HepG2 (cell line): ENCODE data around the gene KPNA3. TPM values are rescaled to one million over a fixed set of nuclear protein-coding genes. Genes with fewer than 3 reads are reported as not detected.

Experiments
- ATAC-seq: fragments of 200-7000 bp; cut with Tn5 transposase; 3 replicates; pipeline ENCODE4 v1.9.1; 2020; ENCODE audit warnings: mild to moderate bottlenecking, moderate library complexity
- BruUV-seq: library from RNA; stranded (reverse); fragments of 400-500 nt; replicated peaks from 2 replicates; lab custom pipeline; 2021; lab: Mats Ljungman, UMichigan
- CTCF ChIA-PET: fragments of 300-600 bp; formaldehyde crosslinking; extraction: SDS; loops from one replicate; lab custom pipeline; 2021; ENCODE audit warnings: low total read pairs, inconsistent platforms, low intra/inter-chr PET ratio; lab: Yijun Ruan, JAX
- POLR2A ChIA-PET: fragments of 350-600 bp; sonication (Branson Sonifier 250); formaldehyde crosslinking; loops from one replicate; lab custom pipeline; 2020; ENCODE audit warnings: antibody characterized with exemption, inconsistent platforms; lab: Yijun Ruan, JAX
- DNase-seq: peaks from one replicate; pipeline ENCODE4 v3.0.0-alpha.2; 2015; ENCODE audit warnings: low spot score
- FAIRE-seq: peaks from 3 replicates; lab custom pipeline; 2011; peaks lifted over from hg19 to GRCh38; lab: Jason Lieb, UNC
- H2AFZ ChIP-seq: one replicate; pipeline ENCODE4 v1.6.1; 2011; ENCODE audit warnings: low read length, inconsistent platforms
- H3K27ac ChIP-seq: fragments of 300-600 bp; 3 replicates; pipeline ENCODE4 v1.8.0; 2011; ENCODE audit warnings: mixed run types, mild to moderate bottlenecking, mixed read lengths, low read length, inconsistent platforms; ENCODE audit not compliant: insufficient read depth; ENCODE audit errors: extremely low read length
- H3K27me3 ChIP-seq, 2 experiments: fragments of 200-600 bp in 1 of 2; 2 replicates in 1 of 2; 3 replicates in 1 of 2; pipeline versions ENCODE4 v1.6.0 to v1.8.0; 2011; ENCODE audit warnings: low read length in 2 of 2, mild to moderate bottlenecking in 2 of 2, moderate library complexity in 2 of 2, inconsistent platforms in 1 of 2; ENCODE audit not compliant: insufficient read depth in 2 of 2, control insufficient read depth in 1 of 2
- H3K36me3 ChIP-seq, 2 experiments: fragments of 200-600 bp in 1 of 2; replicated peaks in 1 of 2; 2 replicates in 1 of 2; 3 replicates in 1 of 2; pipeline versions ENCODE4 v1.5.1 to v1.8.0; 2011; ENCODE audit warnings: low read length in 2 of 2, inconsistent platforms in 1 of 2; ENCODE audit not compliant: insufficient read depth in 2 of 2, control insufficient read depth in 1 of 2
- H3K4me1 ChIP-seq: 2 replicates; pipeline ENCODE4 v1.5.1; 2012; ENCODE audit warnings: low read length, inconsistent platforms; ENCODE audit not compliant: insufficient read depth
- H3K4me2 ChIP-seq: 2 replicates; pipeline ENCODE4 v1.6.0; 2011; ENCODE audit warnings: low read depth, low read length, inconsistent platforms
- H3K4me3 ChIP-seq, 3 experiments: fragments of 200-600 bp in 1 of 3; sonication (generic), shearing (Covaris generic) in 1 of 3; replicated peaks in 1 of 3; 2 replicates each; pipeline ENCODE4 v1.5.1; 2011 to 2016; ENCODE audit warnings: low read length in 3 of 3, inconsistent platforms in 2 of 3, low read depth in 2 of 3, mild to moderate bottlenecking in 2 of 3, control low read depth in 1 of 3, mixed read lengths in 1 of 3; ENCODE audit not compliant: insufficient read depth in 1 of 3
- H3K79me2 ChIP-seq: one replicate; pipeline ENCODE4 v1.6.1; 2011; ENCODE audit warnings: low read length, inconsistent platforms; ENCODE audit not compliant: insufficient read depth
- H3K9ac ChIP-seq: 2 replicates; pipeline ENCODE4 v1.6.0; 2011; ENCODE audit warnings: mild to moderate bottlenecking, low read depth, low read length, inconsistent platforms; ENCODE audit not compliant: insufficient read depth
- H3K9me3 ChIP-seq: 2 replicates; pipeline ENCODE4 v1.5.1; 2012; ENCODE audit warnings: mild to moderate bottlenecking, low read length
- H4K20me1 ChIP-seq: 2 replicates; pipeline ENCODE4 v1.6.0; 2011; ENCODE audit warnings: inconsistent platforms, mild to moderate bottlenecking, low read length, moderate library complexity; ENCODE audit not compliant: insufficient read depth
- ARID2 ChIP-seq: sonication (generic); formaldehyde crosslinking; IDR thresholded peaks from 2 replicates; pipeline ENCODE4 v1.8.1; 2022; ENCODE audit warnings: mild to moderate bottlenecking, missing genetic modification reagents, borderline replicate concordance
- GATAD1 ChIP-seq: IDR thresholded peaks from 2 replicates; pipeline ENCODE4 v1.6.1; 2016; ENCODE audit warnings: missing genetic modification reagents, missing compliant biosample characterization
- HOXA3 ChIP-seq: sonication (generic); formaldehyde crosslinking; IDR thresholded peaks from 2 replicates; pipeline ENCODE4 v1.5.0; 2020; ENCODE audit warnings: missing genetic modification reagents
- PRPF4 ChIP-seq: fragments of 200-400 bp; formaldehyde crosslinking; IDR thresholded peaks from 2 replicates; pipeline ENCODE4 v1.6.1; 2016; ENCODE audit warnings: low read length, low read depth; ENCODE audit not compliant: poor library complexity, severe bottlenecking
- RBM39 ChIP-seq: fragments of 200-400 bp; formaldehyde crosslinking; IDR thresholded peaks from one replicate; pipeline ENCODE4 v1.6.1; 2018; ENCODE audit warnings: antibody characterized with exemption, mild to moderate bottlenecking, low read depth, low read length; ENCODE audit not compliant: poor library complexity, severe bottlenecking
- RFX3 ChIP-seq: IDR thresholded peaks from 2 replicates; pipeline ENCODE4 v1.6.1; 2016; ENCODE audit warnings: missing biosample characterization, missing genetic modification reagents
- SKI ChIP-seq: fragments of 450-650 bp; IDR thresholded peaks from one replicate; pipeline ENCODE4 v1.6.1; 2018; ENCODE audit warnings: mild to moderate bottlenecking; ENCODE audit not compliant: partially characterized antibody
- ZFX ChIP-seq: sonication (generic); formaldehyde crosslinking; IDR thresholded peaks from 2 replicates; pipeline ENCODE4 v1.4.0; 2020; ENCODE audit warnings: mild to moderate bottlenecking, low read depth, missing genetic modification reagents, moderate library complexity
- ZNF335 ChIP-seq: sonication (generic); formaldehyde crosslinking; IDR thresholded peaks from 2 replicates; pipeline ENCODE4 v1.4.0; 2020; ENCODE audit warnings: missing genetic modification reagents
- WGBS: methylation state at CpG from one replicate; pipeline ENCODE4 v1.1.6; 2017; ENCODE audit warnings: low lambda C conversion rate; 5-methylcytosine and 5-hydroxymethylcytosine counted together
- in situ Hi-C: cut with HindIII; loops from 2 replicates; pipeline ENCODE4 v1.10.0; 2017; ENCODE audit warnings: low pct_unique_long_range_greater_than_20kb; ENCODE audit not compliant: extremely low pct_ligation_motif_present
- intact Hi-C: fragments of 100-400 bp; cut with micrococcal nuclease; formaldehyde crosslinking; loops from one replicate; pipeline ENCODE4 v1.10.0; 2022; ENCODE audit not compliant: unreplicated experiment
- polyA plus RNA-seq, 8 experiments: library from polyadenylated mRNA; depleted of rRNA in 3 of 8; stranded (reverse) in 7 of 8; unstranded in 1 of 8; fragments of >200 nt; fragmentation: Illumina TruSeq in 4 of 8; extraction: Trizol in 4 of 8; gene quantifications; 2 replicates each; pipeline versions ENCODE4 v1.2.1 to v1.2.3, GENCODE V29; 2011 to 2016; ENCODE audit warnings: low read depth in 4 of 8, missing spikeins in 1 of 8, mixed read lengths in 1 of 8; ENCODE audit not compliant: insufficient read depth in 1 of 8
- total RNA-seq, 5 experiments: library from RNA; depleted of rRNA; stranded (reverse); fragments of >200 nt; fragmentation: Illumina TruSeq; extraction: Trizol; gene quantifications; 2 replicates each; pipeline ENCODE4 v1.2.3, GENCODE V29; 2016; ENCODE audit warnings: low read depth in 1 of 5
- TF ChIP-seq, protein P1 (sequence below): sonication (generic); formaldehyde crosslinking; IDR thresholded peaks from 2 replicates; pipeline ENCODE4 v1.5.0; 2020; ENCODE audit warnings: mild to moderate bottlenecking, missing genetic modification reagents, borderline replicate concordance
- TF ChIP-seq, protein P2 (sequence below): sonication (generic); formaldehyde crosslinking; IDR thresholded peaks from 2 replicates; pipeline ENCODE4 v1.9.0; 2022; ENCODE audit warnings: missing genetic modification reagents, mild to moderate bottlenecking, borderline replicate concordance
- TF ChIP-seq, protein P3 (sequence below): sonication (generic); formaldehyde crosslinking; IDR thresholded peaks from 2 replicates; pipeline ENCODE4 v1.9.0; 2021; ENCODE audit warnings: missing genetic modification reagents, borderline replicate concordance
- TF ChIP-seq, protein P4 (sequence below): sonication (generic); formaldehyde crosslinking; conservative IDR thresholded peaks from 2 replicates; pipeline ENCODE4 v1.8.1; 2023; ENCODE audit warnings: missing genetic modification reagents

KPNA3 gene
- total and polyA plus RNA-seq, 2 of the 13 experiments (the other 11 are each of a cell fraction or from before 2014, with no cell fraction given), result 13.0 to 28.9 TPM

DNA sequence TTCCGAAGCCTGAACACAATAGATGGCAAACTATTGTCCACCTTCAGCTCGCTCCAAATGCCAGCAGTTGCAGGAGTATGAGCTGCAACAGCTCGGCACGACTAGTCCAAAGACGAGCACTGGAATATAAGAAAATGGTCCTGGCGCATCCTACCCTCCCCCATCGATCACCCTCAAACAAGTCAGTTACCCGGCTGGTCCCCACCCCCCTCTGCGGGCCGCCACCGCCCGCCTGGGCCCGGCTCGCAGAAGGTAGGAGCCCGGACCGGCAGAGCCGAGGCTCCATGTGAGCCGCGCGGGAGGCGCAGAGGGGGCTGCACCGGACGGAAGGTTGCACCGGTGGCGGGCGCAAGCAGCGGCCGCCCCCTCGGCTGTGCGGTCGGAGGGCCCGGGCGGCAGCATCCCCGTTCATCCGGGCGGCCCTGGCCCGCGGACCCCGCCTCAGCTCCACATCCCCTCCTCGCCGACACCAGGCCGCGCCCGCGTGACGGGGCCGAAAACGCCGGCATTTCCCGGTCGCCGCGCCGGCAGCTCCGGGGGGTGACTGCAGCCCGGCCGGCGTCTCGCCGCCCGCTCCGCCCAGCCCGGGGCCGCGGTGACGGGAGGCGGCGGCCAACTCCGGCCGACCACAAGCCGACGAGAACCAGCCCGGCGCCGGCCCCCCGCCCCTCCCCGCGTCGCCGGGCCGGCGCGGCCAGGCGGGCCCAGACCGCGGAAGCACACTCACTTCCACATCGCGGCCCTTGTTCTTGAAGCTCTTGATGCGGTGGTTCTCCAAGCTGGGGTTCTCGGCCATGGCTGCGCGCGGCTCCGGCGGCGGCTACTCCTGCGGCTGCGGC is 552 bp downstream of the KPNA3 start:
- WGBS, result 2% methylated on average over 9 of the region's 98 CpGs
- H4K20me1 ChIP-seq, result no peaks in the 10 kb centered on the region; the same call in 1 of the 2 replicates
- H3K4me3 ChIP-seq, result peak overlapping the region; percentile 72 to 81 (median 80)
- H3K36me3 ChIP-seq, result peaks cover 0 to 1% of the 10 kb centered on the region in 2 experiments; a peak in 1 of 5 replicates
- ChIA-PET CTCF (interaction anchor here (2.1 kb wide), 1 partner anchor 56 kb away, joined by 14 read pairs; no protein-coding TSS in a partner anchor), POLR2A (interaction anchor here (0.6 to 6.0 kb wide), 11 partner anchors 15 to 332 kb away, joined by 3 to 193 read pairs (median 7); partner anchors contain the start of gene EBPL)
- peaks cover 46% of the 10 kb centered on the region for H3K79me2 ChIP-seq
- H3K27me3 ChIP-seq, result no peaks in the 10 kb centered on the region; a peak in 1 of 5 replicates
- BruUV-seq, result no TSS peak
- peak; percentile 53 for ATAC-seq
- peak overlapping the region; percentile 87 for H3K9ac ChIP-seq
- H3K9me3 ChIP-seq, result no peaks in the 10 kb centered on the region
- H3K4me1 ChIP-seq, result peaks cover 49% of the 10 kb centered on the region
- peak overlapping the region; percentile 79 for H3K4me2 ChIP-seq
- DNase-seq, result no peak
- intact Hi-C loops (loop anchor here (1.0 to 5.0 kb wide), 5 partner anchors 19 to 145 kb away; partner anchors contain the start of genes EBPL and SPRYD7), in situ Hi-C loops (loop anchor here (5.0 kb wide), 1 partner anchor 50 kb away; no protein-coding TSS in a partner anchor)
- no peak overlapping the region for H2AFZ ChIP-seq
- FAIRE-seq, result no peak
- peak overlapping the region; percentile 96 for H3K27ac ChIP-seq
- peak; percentile 45 for TF ChIP-seq SKI
- TF ChIP-seq GATAD1 (CRISPR knock-in tag), result no peak
- TF ChIP-seq, protein P1, sequence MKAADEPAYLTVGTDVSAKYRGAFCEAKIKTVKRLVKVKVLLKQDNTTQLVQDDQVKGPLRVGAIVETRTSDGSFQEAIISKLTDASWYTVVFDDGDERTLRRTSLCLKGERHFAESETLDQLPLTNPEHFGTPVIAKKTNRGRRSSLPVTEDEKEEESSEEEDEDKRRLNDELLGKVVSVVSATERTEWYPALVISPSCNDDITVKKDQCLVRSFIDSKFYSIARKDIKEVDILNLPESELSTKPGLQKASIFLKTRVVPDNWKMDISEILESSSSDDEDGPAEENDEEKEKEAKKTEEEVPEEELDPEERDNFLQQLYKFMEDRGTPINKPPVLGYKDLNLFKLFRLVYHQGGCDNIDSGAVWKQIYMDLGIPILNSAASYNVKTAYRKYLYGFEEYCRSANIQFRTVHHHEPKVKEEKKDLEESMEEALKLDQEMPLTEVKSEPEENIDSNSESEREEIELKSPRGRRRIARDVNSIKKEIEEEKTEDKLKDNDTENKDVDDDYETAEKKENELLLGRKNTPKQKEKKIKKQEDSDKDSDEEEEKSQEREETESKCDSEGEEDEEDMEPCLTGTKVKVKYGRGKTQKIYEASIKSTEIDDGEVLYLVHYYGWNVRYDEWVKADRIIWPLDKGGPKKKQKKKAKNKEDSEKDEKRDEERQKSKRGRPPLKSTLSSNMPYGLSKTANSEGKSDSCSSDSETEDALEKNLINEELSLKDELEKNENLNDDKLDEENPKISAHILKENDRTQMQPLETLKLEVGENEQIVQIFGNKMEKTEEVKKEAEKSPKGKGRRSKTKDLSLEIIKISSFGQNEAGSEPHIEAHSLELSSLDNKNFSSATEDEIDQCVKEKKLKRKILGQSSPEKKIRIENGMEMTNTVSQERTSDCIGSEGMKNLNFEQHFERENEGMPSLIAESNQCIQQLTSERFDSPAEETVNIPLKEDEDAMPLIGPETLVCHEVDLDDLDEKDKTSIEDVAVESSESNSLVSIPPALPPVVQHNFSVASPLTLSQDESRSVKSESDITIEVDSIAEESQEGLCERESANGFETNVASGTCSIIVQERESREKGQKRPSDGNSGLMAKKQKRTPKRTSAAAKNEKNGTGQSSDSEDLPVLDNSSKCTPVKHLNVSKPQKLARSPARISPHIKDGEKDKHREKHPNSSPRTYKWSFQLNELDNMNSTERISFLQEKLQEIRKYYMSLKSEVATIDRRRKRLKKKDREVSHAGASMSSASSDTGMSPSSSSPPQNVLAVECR, result 0 out of 2 replicates have a peak, but pooled peaks have one; percentile 38
- TF ChIP-seq, protein P2, sequence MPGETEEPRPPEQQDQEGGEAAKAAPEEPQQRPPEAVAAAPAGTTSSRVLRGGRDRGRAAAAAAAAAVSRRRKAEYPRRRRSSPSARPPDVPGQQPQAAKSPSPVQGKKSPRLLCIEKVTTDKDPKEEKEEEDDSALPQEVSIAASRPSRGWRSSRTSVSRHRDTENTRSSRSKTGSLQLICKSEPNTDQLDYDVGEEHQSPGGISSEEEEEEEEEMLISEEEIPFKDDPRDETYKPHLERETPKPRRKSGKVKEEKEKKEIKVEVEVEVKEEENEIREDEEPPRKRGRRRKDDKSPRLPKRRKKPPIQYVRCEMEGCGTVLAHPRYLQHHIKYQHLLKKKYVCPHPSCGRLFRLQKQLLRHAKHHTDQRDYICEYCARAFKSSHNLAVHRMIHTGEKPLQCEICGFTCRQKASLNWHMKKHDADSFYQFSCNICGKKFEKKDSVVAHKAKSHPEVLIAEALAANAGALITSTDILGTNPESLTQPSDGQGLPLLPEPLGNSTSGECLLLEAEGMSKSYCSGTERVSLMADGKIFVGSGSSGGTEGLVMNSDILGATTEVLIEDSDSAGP (CRISPR knock-in tag), result no peak
- TF ChIP-seq, protein P3, sequence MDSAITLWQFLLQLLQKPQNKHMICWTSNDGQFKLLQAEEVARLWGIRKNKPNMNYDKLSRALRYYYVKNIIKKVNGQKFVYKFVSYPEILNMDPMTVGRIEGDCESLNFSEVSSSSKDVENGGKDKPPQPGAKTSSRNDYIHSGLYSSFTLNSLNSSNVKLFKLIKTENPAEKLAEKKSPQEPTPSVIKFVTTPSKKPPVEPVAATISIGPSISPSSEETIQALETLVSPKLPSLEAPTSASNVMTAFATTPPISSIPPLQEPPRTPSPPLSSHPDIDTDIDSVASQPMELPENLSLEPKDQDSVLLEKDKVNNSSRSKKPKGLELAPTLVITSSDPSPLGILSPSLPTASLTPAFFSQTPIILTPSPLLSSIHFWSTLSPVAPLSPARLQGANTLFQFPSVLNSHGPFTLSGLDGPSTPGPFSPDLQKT (CRISPR knock-in tag), result no peak
- TF ChIP-seq ZFX, result peak; percentile 47; the same call in 1 of the 2 replicates
- TF ChIP-seq ARID2 (CRISPR knock-in tag), result no peak
- TF ChIP-seq, protein P4, sequence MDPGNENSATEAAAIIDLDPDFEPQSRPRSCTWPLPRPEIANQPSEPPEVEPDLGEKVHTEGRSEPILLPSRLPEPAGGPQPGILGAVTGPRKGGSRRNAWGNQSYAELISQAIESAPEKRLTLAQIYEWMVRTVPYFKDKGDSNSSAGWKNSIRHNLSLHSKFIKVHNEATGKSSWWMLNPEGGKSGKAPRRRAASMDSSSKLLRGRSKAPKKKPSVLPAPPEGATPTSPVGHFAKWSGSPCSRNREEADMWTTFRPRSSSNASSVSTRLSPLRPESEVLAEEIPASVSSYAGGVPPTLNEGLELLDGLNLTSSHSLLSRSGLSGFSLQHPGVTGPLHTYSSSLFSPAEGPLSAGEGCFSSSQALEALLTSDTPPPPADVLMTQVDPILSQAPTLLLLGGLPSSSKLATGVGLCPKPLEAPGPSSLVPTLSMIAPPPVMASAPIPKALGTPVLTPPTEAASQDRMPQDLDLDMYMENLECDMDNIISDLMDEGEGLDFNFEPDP (CRISPR knock-in tag), result no peak
- TF ChIP-seq ZNF335 (CRISPR knock-in tag), result no peak
- TF ChIP-seq PRPF4, result no peak
- peak; percentile 22 for TF ChIP-seq RBM39
- TF ChIP-seq HOXA3 (CRISPR knock-in tag), result no peak
- TF ChIP-seq RFX3 (CRISPR knock-in tag), result no peak
